Lower leg skin (tissue), 3 donors: ENCODE results near the gene ZFYVE9.

Source experiments
- CTCF ChIP-seq, 3 donors: fragments of 450-650 bp; IDR thresholded peaks; one replicate each; pipeline ENCODE4 v1.5.1; 2016; ENCODE audit warnings: antibody characterized with exemption in 3 of 3, mild to moderate bottlenecking in 3 of 3, moderate library complexity in 2 of 3
- POLR2A ChIP-seq, 2 donors: fragments of 450-650 bp; IDR thresholded peaks; one replicate each; pipeline ENCODE4 v1.6.1; 2016 to 2017; ENCODE audit warnings: antibody characterized with exemption in 2 of 2, mild to moderate bottlenecking in 1 of 2, moderate library complexity in 1 of 2

- TF ChIP-seq CTCF (IDR thresholded peaks at IDR 0.05) (no peak), POLR2A (IDR thresholded peaks at IDR 0.05) (no peak)
Observed at GRCh38 chr1:52352690-52353089, 210.8 kb downstream of the ZFYVE9 start.
